IPS DF 4.7 (cell line): ENCODE results near the gene CWF19L1.

Source experiments
- DNase-seq: peaks from one replicate; pipeline ENCODE4 v3.0.0-alpha.2; 2013; ENCODE audit warnings: low spot score; ENCODE audit errors: extremely low read depth

CWF19L1 gene

DNA sequence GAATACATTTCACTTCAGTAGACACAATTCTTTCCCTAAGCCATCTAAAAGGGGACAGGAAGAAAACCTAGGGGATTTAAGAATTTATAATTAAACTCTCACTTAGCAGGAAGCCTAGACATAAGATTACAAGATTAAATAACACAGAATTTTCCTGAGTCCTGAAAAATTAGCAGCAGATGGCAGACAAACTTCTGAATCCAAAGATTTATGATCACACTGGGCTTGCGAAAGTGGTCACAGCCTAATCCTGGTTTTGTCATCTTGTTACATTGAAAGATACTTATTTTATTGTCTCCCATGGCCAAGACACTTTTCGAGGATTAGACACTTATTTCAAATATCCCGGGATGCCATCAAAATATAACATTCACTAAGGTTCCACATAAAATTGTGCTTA, 84.5 kb downstream of the CWF19L1 start:
- no peak for DNase-seq
